B cell (primary cell): ENCODE results near the gene DUSP15. TPM values are rescaled to one million over a fixed set of nuclear protein-coding genes. Genes with fewer than 3 reads are reported as not detected.

Experiments used
- ATAC-seq: fragments of 200-7000 bp; cut with Tn5 transposase; one replicate; pipeline ENCODE4 v1.10.0; 2021; ENCODE audit warnings: low read depth, mild to moderate bottlenecking, moderate number of reproducible peaks, moderate library complexity
- CTCF ChIA-PET: fragments of 350-600 bp; sonication (Branson Sonifier 250); formaldehyde crosslinking; loops from one replicate; lab custom pipeline; 2021; ENCODE audit warnings: antibody characterized with exemption, inconsistent platforms; lab: Charles Lee
- POLR2A ChIA-PET: fragments of 350-600 bp; sonication (Branson Sonifier 250); formaldehyde crosslinking; loops from one replicate; lab custom pipeline; 2021; ENCODE audit warnings: antibody characterized with exemption; lab: Charles Lee
- DNase-seq: peaks from one replicate; pipeline ENCODE4 v3.0.0; 2013
- H2AFZ ChIP-seq: 2 replicates; pipeline ENCODE4 v1.6.1; 2012; ENCODE audit warnings: mild to moderate bottlenecking, low read depth, low read length; ENCODE audit not compliant: insufficient read depth, poor library complexity, severe bottlenecking
- H3K27ac ChIP-seq, 2 donors: 1 replicate in 1 of 2; 2 replicates in 1 of 2; pipeline ENCODE4 v1.5.1; 2012 to 2013; ENCODE audit warnings: low read length in 2 of 2, mild to moderate bottlenecking in 2 of 2, moderate library complexity in 1 of 2
- H3K27me3 ChIP-seq, 4 experiments: fragments of 200-600 bp in 1 of 4; sonication (generic) in 1 of 4; replicated peaks in 1 of 4; 1 replicate in 2 of 4; 2 replicates in 2 of 4; pipeline versions ENCODE4 v1.6.1 to v1.7.0; 2013 to 2016; ENCODE audit warnings: low read length in 3 of 4, mild to moderate bottlenecking in 2 of 4, mixed read lengths in 1 of 4, moderate library complexity in 1 of 4; ENCODE audit not compliant: insufficient read depth in 4 of 4, control insufficient read depth in 3 of 4; ENCODE audit errors: control extremely low read depth in 1 of 4
- H3K36me3 ChIP-seq, 2 experiments: replicated peaks in 1 of 2; 1 replicate in 1 of 2; 2 replicates in 1 of 2; pipeline versions ENCODE4 v1.6.1 to v1.7.1; 2013; ENCODE audit warnings: low read length in 1 of 2; ENCODE audit not compliant: insufficient read depth in 2 of 2, control insufficient read depth in 1 of 2; ENCODE audit errors: control extremely low read depth in 1 of 2, extremely low read depth in 1 of 2
- H3K4me1 ChIP-seq, 2 donors: fragments of 200-600 bp in 1 of 2; sonication (generic) in 1 of 2; 1 replicate in 1 of 2; 2 replicates in 1 of 2; pipeline versions ENCODE4 v1.5.1 to v1.6.1; 2013 to 2017; ENCODE audit warnings: low read length in 2 of 2; ENCODE audit not compliant: control insufficient read depth in 2 of 2, insufficient read depth in 2 of 2
- H3K4me2 ChIP-seq: replicated peaks from 2 replicates; pipeline ENCODE3; 2012; ENCODE audit warnings: mild to moderate bottlenecking, low read depth, low read length; ENCODE audit not compliant: poor library complexity, severe bottlenecking
- H3K4me3 ChIP-seq, 5 experiments: fragments of 200-600 bp in 1 of 5; sonication (generic) in 1 of 5; 1 replicate in 3 of 5; 2 replicates in 2 of 5; pipeline versions ENCODE4 v1.5.1 to v1.7.0; 2011 to 2016; ENCODE audit warnings: low read length in 4 of 5, mild to moderate bottlenecking in 4 of 5, low read depth in 2 of 5, control low read depth in 1 of 5, moderate library complexity in 1 of 5; ENCODE audit not compliant: insufficient read depth in 1 of 5; ENCODE audit errors: control extremely low read depth in 1 of 5, extremely low read depth in 1 of 5
- H3K79me2 ChIP-seq: fragments of 200-600 bp; sonication (generic); one replicate; pipeline ENCODE4 v1.6.0; 2016; ENCODE audit warnings: low read length; ENCODE audit not compliant: control insufficient read depth, insufficient read depth
- H3K9ac ChIP-seq: fragments of 200-600 bp; sonication (generic); 2 replicates; pipeline ENCODE4 v1.6.1; 2017; ENCODE audit warnings: mild to moderate bottlenecking, low read length, moderate library complexity
- H3K9me3 ChIP-seq, 3 donors: one replicate each; pipeline versions ENCODE4 v1.6.1 to v1.7.1; 2013; ENCODE audit warnings: low read length in 2 of 3; ENCODE audit not compliant: control insufficient read depth in 2 of 3, insufficient read depth in 1 of 3; ENCODE audit errors: control extremely low read depth in 1 of 3
- H4K20me1 ChIP-seq: 2 replicates; pipeline ENCODE4 v1.6.0; 2012; ENCODE audit warnings: mild to moderate bottlenecking, low read length; ENCODE audit not compliant: insufficient read depth, control insufficient read depth, poor library complexity, severe bottlenecking
- H3K27ac Mint-ChIP-seq: one replicate; pipeline ENCODE4 v1.8.0; 2021; ENCODE audit warnings: mixed read lengths
- H3K27me3 Mint-ChIP-seq: one replicate; pipeline ENCODE4 v1.8.0; 2021; ENCODE audit warnings: mixed read lengths
- H3K4me1 Mint-ChIP-seq: one replicate; pipeline ENCODE4 v1.8.0; 2021; ENCODE audit warnings: mixed read lengths
- H3K4me3 Mint-ChIP-seq: one replicate; pipeline ENCODE4 v1.8.0; 2021; ENCODE audit warnings: mixed read lengths
- H3K9me3 Mint-ChIP-seq: one replicate; pipeline ENCODE4 v1.8.0; 2022; ENCODE audit warnings: mixed read lengths; ENCODE audit not compliant: insufficient read depth
- CTCF ChIP-seq: fragments of 200-600 bp; IDR thresholded peaks from one replicate; pipeline ENCODE4 v1.8.0; 2022; ENCODE audit warnings: antibody characterized with exemption, mild to moderate bottlenecking
- EZH2 ChIP-seq: IDR thresholded peaks from 2 replicates; pipeline ENCODE4 v1.6.1; 2012; ENCODE audit warnings: borderline replicate concordance, low read depth, mild to moderate bottlenecking, moderate library complexity, low read length; ENCODE audit not compliant: insufficient read depth, poor library complexity, severe bottlenecking
- WGBS: methylation state at CpG from one replicate; pipeline ENCODE4 v1.1.5; 2013; ENCODE audit warnings: missing lambda C conversion rate; ENCODE audit not compliant: insufficient coverage; 5-methylcytosine and 5-hydroxymethylcytosine counted together
- intact Hi-C: fragments of 100-400 bp; cut with micrococcal nuclease; formaldehyde crosslinking; loops from one replicate; pipeline ENCODE4 v1.10.0; 2022
- polyA plus RNA-seq: library from polyadenylated mRNA; depleted of rRNA; stranded (reverse); fragments of >200 nt; gene quantifications from 2 replicates; pipeline ENCODE4 v1.2.3, GENCODE V29; 2012
- total RNA-seq, 2 donors: library from RNA; stranded (reverse); fragments of 120-200 nt in 1 of 2; gene quantifications; 1 replicate in 1 of 2; 2 replicates in 1 of 2; pipeline versions ENCODE4 v1.2.3 to v1.2.4, GENCODE V29; 2013 to 2022

DUSP15 gene
- total and polyA plus RNA-seq, 2 donors (not counting 1 experiment from before 2014, with no cell fraction given) = 0.78 to 3.3 TPM

GRCh38 chr20:31836853-31837608 lies 33.3 kb downstream of the DUSP15 start:
- Mint-ChIP-seq H3K4me1 (peaks cover 10% of the 10 kb centered on the region), H3K9me3 (no peaks in the 10 kb centered on the region), H3K27ac (no peak overlapping the region), H3K27me3 (no peaks in the 10 kb centered on the region), H3K4me3 (no peak overlapping the region)
- WGBS = 77% methylated on average over 5 of the region's 5 CpGs
- H3K4me3 ChIP-seq = no peak overlapping the region
- H3K36me3 ChIP-seq = no peaks in the 10 kb centered on the region
- H3K27me3 ChIP-seq = peaks cover 0 to 3% (median 0%) of the 10 kb centered on the region in 4 experiments
- CTCF ChIA-PET = interaction anchor here (1.4 to 2.6 kb wide), 4 partner anchors 10 to 194 kb away, joined by 4 to 13 read pairs (median 7); no protein-coding TSS in a partner anchor
- intact Hi-C loops = no loop called here
- DNase-seq (no peak), ATAC-seq (no peak)
- no peak overlapping the region for H3K4me2 ChIP-seq
- no peak overlapping the region for H3K9ac ChIP-seq
- H2AFZ ChIP-seq = no peak overlapping the region
- no peak overlapping the region for H3K27ac ChIP-seq
- no peak for TF ChIP-seq EZH2
- TF ChIP-seq CTCF = no peak
- POLR2A ChIA-PET = no interaction called here
- H3K4me1 ChIP-seq = peaks cover 8 to 13% of the 10 kb centered on the region in 2 donors
- H4K20me1 ChIP-seq = no peaks in the 10 kb centered on the region
- H3K9me3 ChIP-seq = no peaks in the 10 kb centered on the region
- no peaks in the 10 kb centered on the region for H3K79me2 ChIP-seq
